Glutamatergic neuron (in vitro differentiated cells): ENCODE measurements around the gene GATA6. TPM values are rescaled to one million over a fixed set of nuclear protein-coding genes. Genes with fewer than 3 reads are reported as not detected.

ENCODE experiments used
- DNase-seq: peaks from one replicate; pipeline ENCODE4 v3.0.0; 2022
- H3K27ac Mint-ChIP-seq: one replicate; pipeline ENCODE4 v1.8.0; 2020; ENCODE audit warnings: mild to moderate bottlenecking, mixed read lengths, inconsistent platforms; ENCODE audit not compliant: unreplicated experiment
- H3K27me3 Mint-ChIP-seq: one replicate; pipeline ENCODE4 v1.8.0; 2020; ENCODE audit warnings: mild to moderate bottlenecking, moderate library complexity, mixed read lengths, inconsistent platforms; ENCODE audit not compliant: unreplicated experiment
- H3K36me3 Mint-ChIP-seq: one replicate; pipeline ENCODE4 v1.8.0; 2020; ENCODE audit warnings: mild to moderate bottlenecking, mixed read lengths, inconsistent platforms; ENCODE audit not compliant: unreplicated experiment
- H3K4me1 Mint-ChIP-seq: one replicate; pipeline ENCODE4 v1.8.0; 2020; ENCODE audit warnings: mild to moderate bottlenecking, low read depth, mixed read lengths, inconsistent platforms; ENCODE audit not compliant: unreplicated experiment
- H3K4me3 Mint-ChIP-seq: one replicate; pipeline ENCODE4 v1.8.0; 2020; ENCODE audit warnings: mild to moderate bottlenecking, mixed read lengths, inconsistent platforms; ENCODE audit not compliant: unreplicated experiment
- H3K9me3 Mint-ChIP-seq: one replicate; pipeline ENCODE4 v1.8.0; 2020; ENCODE audit warnings: mild to moderate bottlenecking, moderate library complexity, mixed read lengths, inconsistent platforms; ENCODE audit not compliant: unreplicated experiment
- CTCF ChIP-seq: fragments of 200-600 bp; sonication (generic); IDR thresholded peaks from one replicate; pipeline ENCODE4 v1.5.0; 2021; ENCODE audit not compliant: partially characterized antibody, unreplicated experiment
- total RNA-seq: library from RNA; stranded (reverse); fragmentation: NEBNext Ultra II Directional; extraction: Animal tissue kit (Norgen Biotek cat#: 25700); gene quantifications from one replicate; pipeline ENCODE4 v1.2.1, GENCODE V29; 2021; ENCODE audit not compliant: unreplicated experiment

Gene GATA6
- total RNA-seq, 1 donor from 2014 or later: 0.42 TPM

DNA sequence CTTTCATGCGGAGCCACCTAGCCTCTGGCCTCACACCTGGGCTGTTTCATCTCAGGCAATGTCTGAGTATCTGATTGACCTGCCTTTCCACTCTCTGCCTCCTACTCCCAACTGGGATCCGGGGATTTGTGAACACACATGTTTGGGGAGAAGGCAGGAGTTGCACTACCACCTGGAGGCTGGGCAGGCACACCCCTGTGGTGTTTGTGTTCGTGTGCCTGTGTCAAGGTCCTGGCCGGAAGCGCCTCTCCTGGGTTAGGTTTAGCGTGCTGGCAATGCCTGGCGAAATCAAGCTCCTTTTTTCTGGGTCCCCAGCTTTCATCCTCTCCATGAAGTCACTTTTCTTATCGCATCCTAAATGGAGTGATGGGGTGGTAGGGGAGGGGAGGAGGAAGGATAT lies 63.9 kb downstream of the GATA6 start:
- Mint-ChIP-seq H3K4me1 (no peaks in the 10 kb centered on the region), H3K4me3 (no peak overlapping the region), H3K27ac (no peak overlapping the region), H3K36me3 (no peaks in the 10 kb centered on the region), H3K27me3 (peaks cover 2% of the 10 kb centered on the region), H3K9me3 (no peaks in the 10 kb centered on the region)
- no peak for TF ChIP-seq CTCF
- no peak for DNase-seq

DNA sequence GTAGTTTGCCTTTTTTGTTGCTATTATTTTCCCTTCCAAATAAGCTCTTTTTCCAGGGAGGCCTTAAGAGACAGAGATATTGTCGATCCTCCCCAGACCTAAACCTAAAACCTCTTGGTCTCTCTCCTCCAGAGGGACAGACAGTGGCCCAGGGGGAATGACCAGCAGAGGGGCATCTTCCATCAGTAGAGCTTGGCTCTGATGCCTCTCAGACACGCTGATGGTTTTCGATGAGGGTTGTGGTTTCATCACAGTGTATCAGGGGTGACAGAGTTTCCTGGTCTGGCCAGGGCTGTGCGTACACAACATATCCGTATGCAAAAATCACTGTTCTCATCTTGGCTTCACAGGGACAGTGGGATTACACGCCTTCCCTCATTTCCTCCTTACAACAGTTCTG lies 68.6 kb downstream of the GATA6 start:
- no peaks in the 10 kb centered on the region for H3K9me3 Mint-ChIP-seq
- H3K27ac Mint-ChIP-seq: no peak overlapping the region
- no peaks in the 10 kb centered on the region for H3K4me1 Mint-ChIP-seq
- no peak for DNase-seq
- H3K27me3 Mint-ChIP-seq: peaks cover 2% of the 10 kb centered on the region
- no peak for TF ChIP-seq CTCF
- no peaks in the 10 kb centered on the region for H3K36me3 Mint-ChIP-seq
- H3K4me3 Mint-ChIP-seq: no peak overlapping the region

GRCh38 chr18:22238681-22239080 lies 69.3 kb downstream of the GATA6 start:
- H3K4me1 Mint-ChIP-seq: no peaks in the 10 kb centered on the region
- H3K36me3 Mint-ChIP-seq: no peaks in the 10 kb centered on the region
- DNase-seq: no peak
- H3K27me3 Mint-ChIP-seq: peaks cover 2% of the 10 kb centered on the region
- no peak overlapping the region for H3K4me3 Mint-ChIP-seq
- no peaks in the 10 kb centered on the region for H3K9me3 Mint-ChIP-seq
- H3K27ac Mint-ChIP-seq: no peak overlapping the region
- no peak for TF ChIP-seq CTCF

DNA sequence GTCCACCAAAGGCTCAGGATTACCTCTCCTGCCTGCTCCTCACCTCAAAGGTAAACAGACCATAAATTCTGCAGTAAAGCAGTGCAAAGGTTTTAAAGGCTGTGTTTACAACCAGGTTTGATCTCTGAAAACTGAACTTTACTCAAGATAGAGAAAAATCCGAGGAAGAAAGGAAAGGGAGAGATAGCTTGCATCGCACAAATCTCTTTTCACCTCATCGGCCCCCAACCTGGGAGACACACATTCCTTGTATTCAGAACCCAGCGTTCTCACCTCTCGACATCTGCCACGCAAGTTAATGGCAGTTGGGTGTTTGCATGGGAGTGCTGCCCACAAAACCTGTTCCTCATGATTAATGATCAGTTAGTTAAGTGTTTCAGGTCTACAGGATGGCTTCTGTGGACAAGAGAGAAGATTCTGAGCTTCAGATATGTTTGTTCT lies 72.6 kb downstream of the GATA6 start:
- no peak for DNase-seq
- no peak overlapping the region for H3K27ac Mint-ChIP-seq
- H3K27me3 Mint-ChIP-seq: no peaks in the 10 kb centered on the region
- H3K9me3 Mint-ChIP-seq: no peaks in the 10 kb centered on the region
- TF ChIP-seq CTCF: no peak
- H3K4me1 Mint-ChIP-seq: no peaks in the 10 kb centered on the region
- H3K36me3 Mint-ChIP-seq: no peaks in the 10 kb centered on the region
- no peak overlapping the region for H3K4me3 Mint-ChIP-seq

DNA sequence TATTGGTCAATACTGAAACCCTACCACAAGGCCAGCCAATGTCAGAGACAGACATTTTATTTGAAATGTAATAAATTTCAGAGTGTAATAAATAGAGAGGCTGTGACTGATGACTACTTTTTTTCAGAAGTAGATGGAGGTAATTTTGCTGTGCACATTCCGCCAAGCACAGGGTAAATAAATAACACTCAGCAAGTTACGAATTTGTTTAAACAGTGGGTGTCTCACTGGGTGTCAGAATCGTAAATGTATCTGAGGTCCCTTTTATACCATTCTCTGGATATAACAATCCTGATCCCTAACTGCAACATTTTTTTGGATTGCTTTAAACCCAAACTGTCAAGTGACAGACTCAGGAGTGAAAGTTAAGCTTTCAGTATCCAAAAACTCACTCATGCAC lies 74.1 kb downstream of the GATA6 start:
- no peak for DNase-seq
- no peak overlapping the region for H3K27ac Mint-ChIP-seq
- peaks cover 2% of the 10 kb centered on the region for H3K27me3 Mint-ChIP-seq
- H3K4me1 Mint-ChIP-seq: no peaks in the 10 kb centered on the region
- H3K9me3 Mint-ChIP-seq: no peaks in the 10 kb centered on the region
- no peak overlapping the region for H3K4me3 Mint-ChIP-seq
- TF ChIP-seq CTCF: no peak
- no peaks in the 10 kb centered on the region for H3K36me3 Mint-ChIP-seq
